HG02610 (cell line): ENCODE measurements around the gene PLEKHH1.
"Not testable (repeated sequence)": the region's sequence is repeated elsewhere in the genome, so short reads cannot be mapped to it uniquely, and the experiment has no call there.

ENCODE experiments used
- ATAC-seq: cut with Tn5 transposase; IDR thresholded peaks from one replicate; pipeline ENCODE4 v1.9.1; 2021; ENCODE audit warnings: mild to moderate bottlenecking, moderate library complexity; ENCODE audit not compliant: unreplicated experiment

Gene PLEKHH1

DNA sequence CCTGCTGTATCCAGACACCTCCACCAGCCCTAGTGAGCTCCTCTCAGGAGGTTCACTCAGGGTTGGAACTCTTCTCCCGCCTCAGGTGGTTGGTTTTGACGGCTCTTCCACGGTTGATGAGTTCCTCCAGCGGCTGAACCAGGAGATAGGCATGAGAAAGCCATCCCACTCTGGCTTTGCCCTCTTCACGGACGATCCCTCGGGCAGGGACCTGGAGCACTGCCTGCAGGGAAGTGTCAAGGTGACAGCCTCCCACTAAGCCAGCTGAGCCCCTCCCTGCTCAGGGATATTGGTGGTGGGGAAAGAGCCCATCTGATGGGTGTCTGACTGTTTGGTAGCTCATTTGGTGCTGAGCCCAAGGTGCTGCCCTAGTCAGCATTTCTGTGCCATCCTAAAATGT lies 46.5 kb downstream of the PLEKHH1 start:
- no peak for ATAC-seq

DNA sequence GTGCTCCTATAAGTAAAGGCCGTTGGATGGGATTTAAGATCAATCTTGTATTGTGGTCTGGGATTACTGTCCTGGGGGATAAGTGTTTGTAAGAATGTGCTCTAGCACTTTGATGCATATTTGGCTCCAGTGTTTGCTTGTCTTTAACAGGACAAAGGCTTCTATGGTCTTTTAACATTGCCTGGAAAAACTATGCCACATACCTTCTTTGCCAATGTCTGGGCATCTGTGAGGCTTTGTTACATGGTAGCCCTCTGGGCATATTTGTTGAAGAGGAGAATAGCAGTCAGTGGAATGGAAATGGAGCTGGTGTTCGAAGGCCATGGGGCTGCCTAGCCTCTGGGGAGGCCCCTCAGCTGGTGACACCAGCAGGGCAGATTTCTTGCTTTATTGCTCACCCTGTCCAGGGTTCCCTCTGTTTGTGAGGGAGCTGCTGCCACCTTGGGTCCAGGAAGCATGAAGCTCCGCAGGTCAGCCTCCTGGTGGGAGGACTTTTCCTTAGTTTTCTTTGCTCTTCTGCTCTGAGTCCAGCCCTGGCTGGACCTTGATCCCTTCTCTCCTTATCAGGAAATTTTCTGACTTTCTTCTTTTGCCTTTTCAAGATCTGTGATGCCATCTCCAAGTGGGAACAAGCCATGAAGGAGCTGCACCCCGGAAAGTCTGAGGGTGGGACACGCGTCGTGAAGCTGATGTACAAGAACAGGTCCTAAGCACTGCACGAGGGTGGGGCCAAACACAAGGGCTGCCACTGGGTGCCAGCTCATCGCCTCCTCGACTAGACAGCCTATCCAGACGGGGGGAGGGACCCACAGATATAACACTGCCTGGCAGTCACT lies 47.5 kb downstream of the PLEKHH1 start:
- no peak for ATAC-seq

DNA sequence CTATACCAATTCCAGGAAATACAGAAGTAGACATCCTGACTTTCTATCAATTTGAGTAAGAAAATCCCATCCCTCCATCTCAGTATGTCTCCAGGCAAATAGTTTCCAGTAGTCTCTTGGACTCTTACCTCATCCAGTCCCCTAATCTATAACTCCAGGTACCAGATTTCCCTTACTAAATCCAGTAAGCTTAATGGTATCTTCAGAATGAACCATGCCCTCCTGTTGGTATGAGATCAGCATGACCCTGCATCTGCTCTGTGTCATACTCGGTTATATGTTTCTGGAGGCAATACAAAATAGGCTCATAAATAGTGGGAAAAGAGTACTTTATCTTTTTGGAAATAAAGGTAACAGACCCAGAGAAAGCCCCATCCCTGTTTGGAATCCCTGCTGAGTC lies 48.6 kb downstream of the PLEKHH1 start:
- ATAC-seq, result no peak

DNA sequence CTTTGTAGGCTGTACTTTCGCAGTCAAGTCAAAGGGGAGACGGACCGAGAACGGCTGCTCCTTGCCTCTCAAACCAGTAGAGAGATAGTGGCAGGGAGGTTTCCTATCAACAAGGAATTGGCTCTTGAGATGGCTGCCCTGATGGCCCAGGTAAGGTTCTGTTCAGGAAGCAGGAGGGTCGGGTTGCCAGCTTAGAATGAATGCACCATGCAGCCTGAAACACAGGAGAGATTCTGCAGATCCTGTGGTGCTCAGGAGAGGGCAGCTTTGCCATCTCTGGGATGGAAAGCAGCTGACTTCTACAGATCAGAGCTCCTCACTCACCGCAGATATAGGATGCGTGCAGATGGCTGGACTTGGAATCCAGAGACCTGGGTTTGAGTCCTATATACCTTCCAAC lies 49.0 kb downstream of the PLEKHH1 start:
- ATAC-seq, result no peak

DNA sequence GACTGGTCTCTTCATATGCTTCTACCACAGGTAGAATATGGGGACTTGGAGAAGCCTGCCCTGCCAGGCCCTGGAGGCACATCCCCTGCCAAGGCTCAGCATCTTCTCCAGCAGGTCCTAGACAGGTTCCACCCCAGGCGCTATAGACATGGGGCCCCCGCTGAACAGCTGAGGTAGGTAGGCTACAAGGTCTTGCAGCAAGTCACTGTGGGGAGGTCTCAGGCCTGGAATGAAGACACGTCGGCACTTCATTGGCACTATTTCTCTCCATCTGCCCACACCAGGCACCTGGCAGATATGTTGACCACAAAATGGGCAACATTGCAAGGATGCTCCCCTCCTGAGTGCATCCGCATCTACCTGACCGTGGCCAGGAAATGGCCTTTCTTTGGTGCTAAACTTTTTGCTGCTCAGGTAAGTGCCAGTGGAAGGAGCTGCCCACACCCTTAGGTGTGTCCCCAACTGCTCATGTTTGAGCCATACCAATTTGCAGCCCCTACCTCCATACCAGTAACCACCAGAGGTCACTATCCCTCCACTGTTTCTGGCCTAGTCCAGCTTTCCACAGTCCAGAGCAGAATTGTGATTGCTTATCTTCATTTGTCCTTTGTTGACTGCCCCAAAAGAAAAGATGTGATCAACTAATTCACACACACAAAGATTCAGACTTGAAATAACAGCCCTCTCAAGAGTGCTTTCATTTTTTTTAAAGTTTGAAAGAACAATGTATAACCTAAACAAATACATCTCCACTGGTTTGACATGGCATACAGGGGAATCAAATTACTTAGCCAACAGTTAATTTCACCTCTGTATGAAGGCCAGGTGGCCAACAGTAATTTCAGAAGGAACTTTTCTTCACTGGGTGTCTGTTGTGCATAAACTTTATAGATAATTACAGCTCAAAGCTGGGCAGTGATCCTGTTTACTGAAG lies 50.9 kb downstream of the PLEKHH1 start:
- ATAC-seq, result no peak

DNA sequence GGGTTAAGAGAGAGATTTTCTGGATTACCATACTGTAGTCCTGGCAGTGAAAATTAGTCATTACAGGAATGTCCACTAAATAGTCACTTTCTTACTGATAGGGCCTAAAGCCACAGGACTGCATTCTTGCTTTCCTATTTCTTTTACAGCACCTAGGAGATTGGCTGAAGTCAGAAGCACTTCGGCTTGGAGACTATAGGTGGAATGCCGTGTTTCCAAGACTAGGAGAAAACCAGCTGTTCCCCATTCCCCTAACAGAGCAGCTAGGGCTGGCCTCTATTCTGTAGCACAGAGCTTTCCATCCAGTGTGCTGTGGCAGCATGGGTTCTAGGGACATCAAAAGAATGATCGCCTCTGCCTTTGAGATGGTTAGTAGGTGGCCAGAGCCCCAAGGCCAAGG lies 51.9 kb downstream of the PLEKHH1 start:
- ATAC-seq, result no peak

DNA sequence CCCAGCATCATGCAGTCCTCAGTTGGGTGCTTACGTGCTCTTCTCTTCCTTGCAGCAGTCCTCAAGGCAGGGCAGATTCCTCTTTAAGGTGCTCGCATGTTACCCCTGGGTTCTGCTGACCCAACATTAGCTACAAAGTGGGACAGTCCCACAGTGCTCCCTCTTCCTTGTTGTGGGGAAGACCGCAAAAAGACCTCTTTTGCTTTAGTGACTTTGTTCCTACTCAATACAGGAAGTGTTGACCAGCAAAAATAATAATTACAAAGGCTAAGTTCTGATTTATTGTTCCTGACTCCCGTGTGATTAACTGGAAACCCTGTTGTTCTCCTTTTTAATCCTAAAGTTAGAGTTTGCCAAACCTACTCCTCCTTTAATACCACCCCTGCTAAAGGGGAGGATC lies 53.3 kb downstream of the PLEKHH1 start:
- no peak for ATAC-seq

DNA sequence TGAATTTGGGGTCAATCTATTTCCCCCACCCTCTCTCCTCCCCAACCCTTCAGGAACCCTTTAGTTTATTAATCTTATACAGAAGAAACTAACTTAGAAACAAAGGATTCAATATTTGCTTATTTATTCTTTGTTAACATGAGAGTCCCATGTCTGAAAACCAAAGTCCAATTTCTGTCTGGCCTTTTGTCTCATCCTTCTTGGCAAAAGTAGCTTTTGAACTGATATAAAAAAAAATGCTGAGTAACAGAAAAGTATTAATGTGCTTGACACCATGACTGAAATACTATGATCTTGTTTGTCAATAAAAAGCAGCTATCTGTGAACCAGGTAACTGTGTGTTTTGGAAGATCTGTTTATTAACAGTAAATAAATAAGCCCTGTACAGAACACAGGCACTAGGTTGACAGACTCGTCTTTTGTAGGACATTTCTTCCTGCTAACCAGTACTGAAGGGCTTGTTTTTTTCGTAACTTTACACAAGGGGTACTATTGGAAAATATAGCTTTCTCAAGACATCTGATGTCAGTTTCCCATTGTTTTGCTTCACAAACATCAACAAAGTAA lies 56.2 kb downstream of the PLEKHH1 start:
- no peak for ATAC-seq

DNA sequence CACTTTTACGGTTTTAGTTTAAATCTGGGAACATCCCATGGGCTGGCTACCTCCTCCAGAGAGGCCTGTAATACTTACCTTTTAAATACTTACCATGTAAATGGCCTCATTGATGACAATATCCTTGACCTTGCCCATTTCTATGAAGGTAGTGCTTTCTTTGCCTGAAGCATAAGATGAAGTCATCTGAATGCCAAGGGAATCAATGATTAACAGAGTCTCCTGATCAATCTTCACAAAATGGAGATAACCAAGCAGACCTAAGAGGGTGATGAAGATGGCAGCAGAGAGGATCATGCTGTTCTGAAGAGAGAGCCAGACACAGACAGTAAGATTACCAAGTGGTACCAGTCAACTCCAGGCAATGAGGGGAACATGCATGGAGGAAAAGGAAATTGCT lies 60.6 kb downstream of the PLEKHH1 start:
- ATAC-seq, result not testable (repeated sequence)

DNA sequence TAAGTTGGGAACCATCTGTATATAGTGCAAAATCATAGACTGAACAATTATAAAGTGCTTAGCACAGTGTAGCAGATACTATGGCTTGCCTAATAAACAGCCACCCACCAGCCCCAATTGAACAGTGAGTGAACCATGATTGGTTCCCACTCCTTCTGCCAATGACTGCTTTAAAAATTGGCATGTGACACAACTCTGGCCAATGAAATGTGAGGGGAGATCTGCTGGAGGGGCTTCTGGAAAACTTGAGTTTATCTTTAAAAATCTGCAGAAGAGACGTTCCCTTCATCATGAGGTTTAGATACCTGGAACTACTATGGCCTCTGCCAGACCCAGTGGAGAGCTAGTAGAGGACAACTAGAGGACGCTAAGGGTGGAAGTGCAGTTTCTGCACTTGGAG lies 62.3 kb downstream of the PLEKHH1 start:
- no peak for ATAC-seq

DNA sequence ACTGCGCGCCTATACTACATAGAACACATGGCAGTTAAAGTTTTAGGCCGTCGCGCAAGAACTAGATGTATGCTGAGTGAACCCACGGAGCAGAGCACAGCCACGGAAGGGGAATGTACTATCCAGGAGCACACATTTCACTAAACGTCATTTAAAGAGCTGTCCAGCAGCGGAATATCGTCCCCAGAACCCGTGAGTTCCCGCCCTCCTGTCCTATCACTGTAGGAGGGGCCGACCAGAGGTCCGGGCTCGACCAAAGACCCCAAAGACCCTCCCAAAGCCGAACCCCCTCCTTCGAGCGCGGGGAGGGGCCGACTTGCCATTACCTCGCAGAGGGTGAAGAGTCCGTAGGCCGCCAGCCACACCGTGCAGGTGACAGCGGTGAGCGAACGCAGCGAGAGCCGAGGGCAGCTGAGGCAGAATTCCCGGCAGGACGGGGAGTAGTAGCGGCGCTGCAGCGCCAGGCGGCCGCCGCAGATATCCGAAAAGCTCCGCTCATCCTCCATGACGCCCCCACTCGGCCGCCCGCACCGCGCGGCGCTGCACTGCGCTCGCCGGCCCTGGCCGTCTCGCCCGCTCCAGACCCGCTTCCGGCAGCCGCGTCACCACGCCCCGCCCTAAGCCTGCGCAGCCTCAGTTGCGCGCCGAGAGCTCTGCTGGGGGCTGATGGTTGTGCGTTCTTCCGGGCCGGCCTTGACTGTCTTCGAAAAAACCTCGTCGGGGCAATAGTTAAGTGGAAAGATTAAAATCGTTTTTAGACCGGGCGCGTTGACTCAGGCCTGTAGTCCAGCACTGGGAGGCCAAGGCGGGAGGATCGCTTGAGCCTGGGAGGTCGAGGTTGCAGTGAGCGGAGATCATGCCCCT lies 66.8 kb downstream of the PLEKHH1 start, which contains the start of gene PIGH:
PIGH (minus strand) TSS at position 571 of the 864 bp plus-strand sequence; CDS start at position 506, 65 bp downstream.
- peak; percentile 95 for ATAC-seq

DNA sequence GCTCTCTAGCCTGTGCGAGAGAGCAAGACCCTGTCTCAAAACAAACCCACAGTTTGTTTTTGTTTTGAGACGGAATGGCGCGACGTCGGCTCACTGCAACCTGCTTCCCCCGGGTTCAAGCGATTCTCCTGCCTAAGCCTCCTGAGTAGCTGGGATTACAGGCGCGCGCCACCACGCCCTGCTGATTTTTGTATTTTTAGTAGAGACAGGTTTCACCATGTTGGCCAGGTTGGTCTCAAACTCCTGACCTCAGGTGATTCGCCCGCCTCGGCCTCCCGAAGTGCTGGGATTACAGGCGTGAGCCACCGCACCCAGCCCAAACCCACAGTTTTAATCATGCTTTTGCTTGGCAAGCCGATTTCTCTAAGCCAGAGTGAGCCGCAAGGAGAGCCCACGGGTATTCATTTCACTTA lies 67.5 kb downstream of the PLEKHH1 start:
- not testable (repeated sequence) for ATAC-seq

DNA sequence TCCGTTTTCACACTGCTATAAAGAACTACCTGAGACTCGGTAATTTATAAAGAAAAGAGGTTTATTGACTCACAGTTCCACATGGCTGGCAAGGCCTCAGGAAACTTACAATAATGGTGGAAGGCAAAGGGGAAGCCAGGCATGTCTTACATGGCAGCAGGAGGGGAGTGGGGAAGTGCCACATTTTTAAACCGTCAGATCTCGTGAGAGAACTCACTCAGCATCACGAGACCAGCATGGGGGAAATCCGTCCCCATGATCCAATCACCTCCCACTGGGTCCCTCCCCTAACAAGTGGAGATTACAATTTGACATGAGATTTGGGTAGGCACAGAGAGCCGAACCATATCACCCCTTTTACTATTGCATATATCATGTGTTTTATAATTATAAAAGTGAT lies 69.0 kb downstream of the PLEKHH1 start:
- no peak for ATAC-seq

DNA sequence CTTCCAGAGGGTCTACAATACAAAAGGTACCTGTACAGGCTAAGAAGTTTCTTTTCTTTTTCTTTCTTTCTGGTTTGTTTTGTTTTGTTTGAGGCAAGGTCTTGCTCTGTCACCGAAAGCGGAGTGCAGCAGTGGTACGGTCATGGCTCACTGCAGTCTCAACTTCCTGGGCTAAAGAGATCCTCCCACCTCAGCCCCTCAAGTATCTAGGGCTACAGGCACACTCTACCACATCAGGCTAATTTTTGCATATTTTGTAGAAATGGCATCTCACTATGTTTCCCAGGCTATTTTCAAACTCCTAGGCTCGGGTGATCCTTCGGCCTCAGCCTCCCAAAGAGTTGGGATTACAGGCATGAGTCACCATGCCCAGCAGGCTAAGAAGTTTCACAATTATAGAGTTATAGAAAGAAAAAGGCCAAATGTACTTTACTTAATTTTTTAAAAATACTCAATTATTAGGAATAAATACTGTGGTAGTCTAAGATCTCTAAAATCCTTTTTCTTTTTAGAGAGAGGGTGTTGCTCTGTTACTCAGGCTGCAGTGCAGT lies 70.0 kb downstream of the PLEKHH1 start:
- ATAC-seq, result peak; percentile 72

DNA sequence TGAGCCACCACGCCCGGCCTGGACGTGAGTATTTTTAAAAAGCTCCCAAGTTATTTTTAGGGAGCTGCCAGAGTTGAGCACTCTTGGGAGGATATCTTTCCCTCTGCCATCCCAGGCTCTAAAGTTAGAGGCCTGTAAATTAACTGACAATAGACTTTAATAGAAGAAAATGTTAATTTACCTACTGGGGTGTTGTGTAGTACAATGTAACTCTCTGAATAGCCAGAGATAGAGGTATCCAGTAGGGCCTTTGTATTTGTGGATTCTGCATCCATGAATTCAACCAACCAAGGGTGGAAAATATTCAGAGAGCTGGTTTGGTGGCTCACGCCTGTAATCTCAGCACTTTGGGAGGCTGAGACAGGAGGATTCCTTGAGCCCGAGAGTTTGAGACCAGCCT lies 74.6 kb downstream of the PLEKHH1 start:
- ATAC-seq, result no peak

DNA sequence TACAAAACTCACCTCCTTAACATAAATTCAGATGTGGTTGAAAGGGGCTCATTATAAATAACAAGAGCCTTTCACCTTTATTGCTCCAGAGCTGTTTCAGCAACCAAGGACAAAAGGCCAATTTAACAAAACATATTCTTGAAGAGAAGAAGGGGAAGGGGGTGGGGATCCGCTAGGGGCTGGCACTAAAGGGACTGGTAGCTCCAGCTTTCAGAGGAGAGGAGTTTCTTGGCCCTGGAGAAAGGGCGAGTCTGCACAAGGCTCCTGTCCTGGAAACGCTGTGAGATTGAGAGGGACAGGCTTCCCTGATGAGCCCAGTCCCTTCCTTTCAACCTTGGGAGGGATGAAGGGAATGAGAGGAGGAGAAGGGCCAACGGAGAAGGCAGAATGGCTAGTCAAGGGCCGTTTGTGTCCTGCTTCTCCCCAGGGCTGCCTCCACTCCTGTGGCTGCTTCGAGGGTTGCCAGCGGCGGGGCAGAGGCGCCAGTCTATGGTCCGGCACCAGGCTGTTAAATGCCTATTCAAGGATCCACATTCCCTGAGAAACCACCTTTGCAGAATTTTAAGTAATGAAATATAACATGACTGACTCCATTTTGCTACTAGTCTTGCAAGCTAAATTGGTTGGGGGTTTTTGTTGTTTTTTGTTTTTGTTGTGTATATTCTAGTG lies 76.7 kb downstream of the PLEKHH1 start:
- ATAC-seq, result no peak

DNA sequence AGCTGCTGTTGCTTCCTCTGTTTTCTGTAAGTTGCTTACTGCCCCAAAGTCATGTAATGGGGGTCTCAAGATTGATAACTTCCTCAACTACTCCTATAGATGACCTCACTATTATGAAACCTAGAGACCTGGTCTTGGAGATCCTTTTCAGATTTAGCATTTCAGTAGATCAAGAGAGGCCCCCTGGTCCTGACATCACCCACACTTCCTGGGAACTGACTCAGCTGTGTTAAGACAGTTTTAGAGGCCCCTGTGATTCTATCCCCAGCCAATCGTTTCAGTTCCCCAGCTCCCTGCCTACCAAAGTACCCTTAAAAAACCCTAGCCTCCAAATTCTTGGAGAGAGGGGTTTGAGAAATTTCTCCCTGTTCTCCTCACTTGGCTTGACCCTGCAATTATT lies 77.4 kb downstream of the PLEKHH1 start:
- ATAC-seq, result no peak

DNA sequence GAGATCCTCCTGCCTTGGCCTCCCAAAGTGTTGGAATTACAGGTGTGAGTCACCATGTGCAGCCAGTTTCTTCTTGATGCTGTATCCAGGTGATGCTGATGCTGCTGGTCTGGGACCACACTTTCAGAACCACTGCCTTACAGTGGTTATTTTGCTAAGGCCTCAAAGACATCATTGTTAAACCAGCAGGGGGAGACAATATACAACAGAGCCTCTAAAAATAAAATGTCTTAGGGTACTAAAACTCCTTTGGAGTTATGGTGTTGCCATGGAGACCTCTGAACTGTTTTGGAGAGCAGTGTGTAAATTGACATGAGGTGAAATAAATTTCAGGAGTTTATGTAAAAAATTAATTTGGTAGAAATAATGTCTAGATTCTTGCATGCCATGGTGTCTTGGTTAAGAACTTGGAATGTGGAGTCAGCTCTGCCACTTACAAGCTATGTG lies 85.5 kb downstream of the PLEKHH1 start:
- no peak for ATAC-seq

DNA sequence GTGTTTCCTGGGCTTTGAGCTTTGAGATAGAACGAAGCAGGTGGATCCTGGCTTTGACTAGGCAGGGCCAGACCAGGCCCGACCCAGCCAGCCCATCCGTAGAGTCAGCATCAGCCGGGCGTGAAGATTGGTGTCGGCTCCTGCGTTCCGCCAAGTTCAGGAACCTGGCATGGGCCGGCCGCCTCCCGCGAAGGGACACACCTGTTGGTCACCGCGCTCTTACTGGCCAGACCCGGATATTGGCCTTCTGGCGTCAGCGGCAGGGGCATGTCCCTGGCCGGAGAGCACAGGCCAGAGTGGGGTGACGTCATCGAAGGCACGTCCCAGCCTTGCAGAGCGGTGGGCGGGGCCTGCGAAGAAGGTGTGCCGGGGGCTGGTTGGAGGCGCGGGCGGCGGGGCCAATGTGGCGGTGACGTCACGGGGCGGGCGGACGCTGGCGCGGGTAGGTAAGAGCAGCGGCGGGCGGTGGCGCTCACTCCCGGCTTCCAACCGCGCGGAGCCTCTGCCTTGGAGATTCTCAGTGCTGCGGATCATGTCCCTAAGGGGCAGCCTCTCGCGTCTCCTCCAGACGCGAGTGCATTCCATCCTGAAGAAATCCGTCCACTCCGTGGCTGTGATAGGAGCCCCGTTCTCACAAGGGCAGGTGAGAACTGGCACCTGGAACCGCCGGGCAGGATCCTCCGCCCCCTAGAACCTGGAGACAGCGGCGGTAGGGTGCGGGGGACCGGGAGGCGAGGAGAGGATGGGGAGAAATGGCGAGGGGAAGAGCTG lies 86.5 kb downstream of the PLEKHH1 start, which contains the start of gene ARG2:
ARG2 (plus strand) TSS at position 475 of the 771 bp plus-strand sequence; CDS start at position 533, 58 bp downstream.
- peak; percentile 96 for ATAC-seq
